Fibroblast of pulmonary artery (primary cell): ENCODE data around the gene ANKRD34C.

Experiments used
- DNase-seq: peaks from one replicate; pipeline ENCODE4 v3.0.0-alpha.2; 2010; ENCODE audit warnings: low read depth
- H3K4me3 ChIP-seq: replicated peaks from 2 replicates; pipeline ENCODE4 v1.5.1; 2011; ENCODE audit warnings: low read depth, mild to moderate bottlenecking, control low read depth, low read length, moderate library complexity
- TF ChIP-seq, protein P1 (sequence below): IDR thresholded peaks from 2 replicates; pipeline ENCODE4 v1.5.1; 2011; ENCODE audit warnings: mild to moderate bottlenecking, control low read depth, low read length, inconsistent platforms; ENCODE audit errors: missing control alignments

ANKRD34C gene

DNA sequence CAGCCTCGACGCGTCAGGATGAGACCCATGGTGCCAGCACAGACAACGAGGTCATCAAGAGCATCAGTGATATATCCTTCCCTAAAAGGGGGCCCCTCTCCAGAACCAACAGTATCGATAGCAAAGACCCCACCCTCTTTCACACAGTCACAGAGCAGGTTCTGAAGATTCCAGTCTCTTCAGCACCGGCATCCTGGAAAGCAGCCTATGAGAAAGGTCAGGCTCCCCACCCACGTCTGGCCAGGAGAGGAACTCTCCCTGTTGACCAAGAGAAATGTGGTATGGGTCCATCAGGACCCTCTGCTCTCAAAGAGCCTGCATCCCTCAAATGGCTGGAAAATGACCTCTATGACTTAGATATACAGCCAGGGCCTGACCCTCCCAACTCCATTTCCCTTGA, 11.6 kb downstream of the ANKRD34C start:
- DNase-seq = no peak
- TF ChIP-seq, protein P1, sequence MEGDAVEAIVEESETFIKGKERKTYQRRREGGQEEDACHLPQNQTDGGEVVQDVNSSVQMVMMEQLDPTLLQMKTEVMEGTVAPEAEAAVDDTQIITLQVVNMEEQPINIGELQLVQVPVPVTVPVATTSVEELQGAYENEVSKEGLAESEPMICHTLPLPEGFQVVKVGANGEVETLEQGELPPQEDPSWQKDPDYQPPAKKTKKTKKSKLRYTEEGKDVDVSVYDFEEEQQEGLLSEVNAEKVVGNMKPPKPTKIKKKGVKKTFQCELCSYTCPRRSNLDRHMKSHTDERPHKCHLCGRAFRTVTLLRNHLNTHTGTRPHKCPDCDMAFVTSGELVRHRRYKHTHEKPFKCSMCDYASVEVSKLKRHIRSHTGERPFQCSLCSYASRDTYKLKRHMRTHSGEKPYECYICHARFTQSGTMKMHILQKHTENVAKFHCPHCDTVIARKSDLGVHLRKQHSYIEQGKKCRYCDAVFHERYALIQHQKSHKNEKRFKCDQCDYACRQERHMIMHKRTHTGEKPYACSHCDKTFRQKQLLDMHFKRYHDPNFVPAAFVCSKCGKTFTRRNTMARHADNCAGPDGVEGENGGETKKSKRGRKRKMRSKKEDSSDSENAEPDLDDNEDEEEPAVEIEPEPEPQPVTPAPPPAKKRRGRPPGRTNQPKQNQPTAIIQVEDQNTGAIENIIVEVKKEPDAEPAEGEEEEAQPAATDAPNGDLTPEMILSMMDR = no peak
- no peak overlapping the region for H3K4me3 ChIP-seq

DNA sequence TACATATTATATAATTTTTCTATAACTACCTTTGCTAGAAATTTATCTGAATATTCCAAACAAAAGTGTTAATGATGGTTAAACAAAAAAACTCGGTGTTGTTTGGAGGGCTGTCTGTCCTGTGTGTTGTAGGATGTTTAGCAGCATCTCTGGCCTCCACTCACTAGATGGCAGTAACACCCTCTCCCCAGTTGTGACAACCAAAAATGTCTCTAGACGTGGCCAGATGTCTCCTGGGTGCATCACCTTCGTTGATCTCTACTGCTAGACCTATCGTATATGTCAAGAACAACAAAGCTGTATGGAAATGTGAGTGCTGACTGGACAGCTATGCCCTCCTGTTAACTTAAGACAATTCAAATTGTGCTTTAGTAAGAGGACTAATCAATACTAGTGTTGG, 14.1 kb downstream of the ANKRD34C start:
- TF ChIP-seq, protein P1 = peak; percentile 15
- DNase-seq = no peak
- H3K4me3 ChIP-seq = no peak overlapping the region

DNA sequence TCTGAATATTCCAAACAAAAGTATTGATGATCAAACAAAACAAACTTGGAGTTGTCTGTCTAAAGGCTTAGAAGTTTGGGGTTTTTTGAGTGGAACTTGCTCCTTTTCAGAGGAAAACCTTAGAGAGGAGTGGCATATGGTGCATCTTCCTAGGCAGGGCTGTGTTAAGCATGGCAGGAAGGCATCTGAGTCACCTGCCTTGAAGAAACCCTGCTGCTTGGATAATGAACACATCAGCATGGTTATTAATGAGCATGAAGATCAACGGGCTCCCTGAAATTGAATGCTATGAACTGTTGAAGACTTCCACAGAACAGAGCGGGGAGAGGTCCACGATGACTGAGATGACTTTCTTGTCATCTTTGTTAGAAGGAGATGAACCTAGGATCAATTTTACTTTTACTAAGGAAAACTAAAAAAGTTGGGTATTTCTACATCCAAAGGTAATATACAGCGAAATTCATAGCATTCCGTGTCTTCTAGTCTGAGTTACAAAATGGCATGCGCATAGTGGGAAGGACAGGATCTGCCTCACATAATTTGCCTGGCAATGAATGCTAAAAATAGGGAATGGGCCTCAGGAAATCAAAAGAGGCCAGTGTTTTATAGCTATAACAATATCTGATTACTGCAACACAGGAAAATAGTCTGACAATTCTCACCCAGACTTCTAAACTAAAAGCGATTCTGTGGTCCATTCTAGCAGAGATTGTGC, 16.8 kb downstream of the ANKRD34C start:
- DNase-seq = no peak
- TF ChIP-seq, protein P1 = no peak
- no peak overlapping the region for H3K4me3 ChIP-seq

DNA sequence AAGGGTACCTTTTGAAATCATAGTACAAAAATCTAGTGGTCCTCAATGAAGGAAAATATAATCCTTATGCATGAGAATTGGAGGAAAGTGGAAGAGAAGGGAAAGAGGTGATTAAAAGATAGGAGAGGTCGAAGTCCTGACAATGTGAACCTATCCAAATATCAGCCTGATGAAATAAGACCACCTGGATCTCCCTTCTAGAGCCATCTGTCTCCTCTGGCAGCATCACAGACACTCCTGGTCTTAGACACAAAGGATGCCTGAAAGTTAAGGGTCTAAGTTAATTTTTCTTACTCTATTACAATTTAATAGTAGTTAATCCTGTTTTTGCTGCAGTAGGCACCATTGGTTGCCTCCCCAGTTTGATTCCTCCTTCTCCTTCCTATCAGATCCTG, 17.3 kb downstream of the ANKRD34C start:
- TF ChIP-seq, protein P1 = no peak
- DNase-seq = no peak
- no peak overlapping the region for H3K4me3 ChIP-seq

DNA sequence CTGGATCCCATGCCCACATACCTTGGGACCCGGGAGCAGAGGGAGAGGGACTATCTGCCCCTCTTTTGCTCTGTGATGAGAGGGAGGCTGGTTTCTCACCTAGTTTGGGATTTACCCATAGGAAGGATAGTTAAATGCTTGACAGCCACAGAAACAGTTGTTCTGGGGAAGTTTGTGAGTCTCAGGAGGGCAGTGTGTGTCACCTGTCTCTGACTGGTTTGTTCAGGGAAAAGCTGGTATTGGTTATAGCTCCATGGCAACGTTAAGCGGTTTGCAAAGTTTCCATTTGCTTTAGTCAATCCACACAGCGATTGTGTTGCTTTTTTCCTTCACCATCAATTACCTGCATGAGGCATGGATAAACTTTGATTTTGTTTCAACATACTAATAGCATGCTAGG, 24.7 kb downstream of the ANKRD34C start:
- H3K4me3 ChIP-seq = no peak overlapping the region
- DNase-seq = no peak
- TF ChIP-seq, protein P1 = no peak

DNA sequence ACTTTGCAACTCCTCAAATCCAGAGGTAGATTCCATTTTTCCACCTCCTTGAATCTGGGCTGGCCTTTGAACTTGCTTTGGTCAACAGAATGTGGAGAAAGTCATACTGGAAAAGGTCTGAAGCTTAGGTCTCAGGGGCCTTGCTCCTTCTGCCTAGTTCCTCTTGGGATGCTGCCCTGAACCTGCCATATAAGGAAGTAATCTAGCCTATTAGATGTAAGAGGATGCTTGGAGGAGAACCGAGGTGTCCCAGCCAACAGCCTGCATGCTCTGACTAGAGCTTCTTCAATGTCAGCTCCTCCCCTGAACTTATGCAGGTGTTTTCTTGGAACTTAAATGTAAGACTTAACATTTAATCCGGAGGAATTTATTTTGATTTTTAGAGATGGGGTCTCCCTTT, 26.4 kb downstream of the ANKRD34C start:
- no peak overlapping the region for H3K4me3 ChIP-seq
- DNase-seq = no peak
- TF ChIP-seq, protein P1 = no peak

DNA sequence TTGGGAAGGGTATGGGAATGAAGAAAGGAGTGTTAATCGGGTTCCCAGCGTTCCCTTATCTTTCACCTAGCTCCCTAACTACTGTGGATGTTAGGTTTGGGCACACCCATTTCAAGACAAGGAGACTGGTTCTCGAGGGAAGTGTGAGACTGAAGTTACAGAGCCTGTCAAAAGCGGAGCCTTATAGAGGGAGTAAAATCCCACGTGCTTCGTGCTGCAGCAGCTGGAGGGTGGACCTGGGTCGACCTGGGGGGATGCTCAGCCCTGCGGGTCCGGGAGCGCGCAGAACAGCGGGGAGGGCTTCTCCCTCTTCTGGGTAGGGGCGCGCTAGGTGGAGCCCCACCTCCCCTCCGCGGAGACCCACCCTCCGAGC, 28.1 kb downstream of the ANKRD34C start:
- TF ChIP-seq, protein P1 = no peak
- H3K4me3 ChIP-seq = peak overlapping the region; percentile 86
- peak; percentile 37 for DNase-seq
